Ishikawa (cell line): ENCODE data around the gene TGFBI.

Experiments used
- CEBPB ChIP-seq: IDR thresholded peaks from 2 replicates; pipeline ENCODE4 v1.6.1; 2012
- CREB1 ChIP-seq: IDR thresholded peaks from 2 replicates; pipeline ENCODE4 v1.6.1; 2012; ENCODE audit warnings: low read depth
- EGR1 ChIP-seq: IDR thresholded peaks from 2 replicates; pipeline ENCODE4 v1.6.1; 2012
- EP300 ChIP-seq: IDR thresholded peaks from 2 replicates; pipeline ENCODE4 v1.6.1; 2012; ENCODE audit warnings: borderline replicate concordance
- FOXM1 ChIP-seq: IDR thresholded peaks from 2 replicates; pipeline ENCODE4 v1.6.1; 2012; ENCODE audit warnings: low read depth, borderline replicate concordance
- NFIC ChIP-seq: IDR thresholded peaks from 2 replicates; pipeline ENCODE4 v1.6.1; 2012
- RAD21 ChIP-seq: IDR thresholded peaks from 2 replicates; pipeline ENCODE4 v1.6.1; 2012; ENCODE audit warnings: low read depth
- TAF1 ChIP-seq: IDR thresholded peaks from 2 replicates; pipeline ENCODE4 v1.6.1; 2012; ENCODE audit warnings: low read depth, mild to moderate bottlenecking
- TCF12 ChIP-seq: IDR thresholded peaks from 2 replicates; pipeline ENCODE4 v1.6.1; 2012; ENCODE audit warnings: low read depth
- TEAD4 ChIP-seq: IDR thresholded peaks from 2 replicates; pipeline ENCODE4 v1.6.1; 2012
- YY1 ChIP-seq: IDR thresholded peaks from 2 replicates; pipeline ENCODE4 v1.6.1; 2012; ENCODE audit warnings: low read depth
- ZBTB7A ChIP-seq: IDR thresholded peaks from 2 replicates; pipeline ENCODE4 v1.6.1; 2012; ENCODE audit warnings: low read depth
- TF ChIP-seq, protein P1 (sequence below): IDR thresholded peaks from 2 replicates; pipeline ENCODE4 v1.6.1; 2012
- TF ChIP-seq, protein P2 (sequence below): IDR thresholded peaks from 2 replicates; pipeline ENCODE4 v1.6.1; 2012
- TF ChIP-seq, protein P3 (sequence below): IDR thresholded peaks from 2 replicates; pipeline ENCODE4 v1.6.1; 2012; ENCODE audit warnings: low read depth, mild to moderate bottlenecking

Gene TGFBI

GRCh38 chr5:136040746-136041415 lies 12.1 kb downstream of the TGFBI start:
- TF ChIP-seq NFIC (peak; percentile 64), ZBTB7A (no peak), EP300 (peak; percentile 40; the same call in 1 of the 2 replicates)
- TF ChIP-seq, protein P1, sequence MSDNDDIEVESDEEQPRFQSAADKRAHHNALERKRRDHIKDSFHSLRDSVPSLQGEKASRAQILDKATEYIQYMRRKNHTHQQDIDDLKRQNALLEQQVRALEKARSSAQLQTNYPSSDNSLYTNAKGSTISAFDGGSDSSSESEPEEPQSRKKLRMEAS, result peak; percentile 92
- TF ChIP-seq, protein P2, sequence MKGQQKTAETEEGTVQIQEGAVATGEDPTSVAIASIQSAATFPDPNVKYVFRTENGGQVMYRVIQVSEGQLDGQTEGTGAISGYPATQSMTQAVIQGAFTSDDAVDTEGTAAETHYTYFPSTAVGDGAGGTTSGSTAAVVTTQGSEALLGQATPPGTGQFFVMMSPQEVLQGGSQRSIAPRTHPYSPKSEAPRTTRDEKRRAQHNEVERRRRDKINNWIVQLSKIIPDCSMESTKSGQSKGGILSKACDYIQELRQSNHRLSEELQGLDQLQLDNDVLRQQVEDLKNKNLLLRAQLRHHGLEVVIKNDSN, result 0 out of 2 replicates have a peak, but pooled peaks have one; percentile 15

- TF ChIP-seq TCF12 (no peak), TEAD4 (no peak), RAD21 (no peak), EGR1 (no peak), EP300 (no peak), ZBTB7A (no peak), CEBPB (no peak), NFIC (no peak), YY1 (no peak), TAF1 (no peak), FOXM1 (no peak)
- TF ChIP-seq, protein P3, sequence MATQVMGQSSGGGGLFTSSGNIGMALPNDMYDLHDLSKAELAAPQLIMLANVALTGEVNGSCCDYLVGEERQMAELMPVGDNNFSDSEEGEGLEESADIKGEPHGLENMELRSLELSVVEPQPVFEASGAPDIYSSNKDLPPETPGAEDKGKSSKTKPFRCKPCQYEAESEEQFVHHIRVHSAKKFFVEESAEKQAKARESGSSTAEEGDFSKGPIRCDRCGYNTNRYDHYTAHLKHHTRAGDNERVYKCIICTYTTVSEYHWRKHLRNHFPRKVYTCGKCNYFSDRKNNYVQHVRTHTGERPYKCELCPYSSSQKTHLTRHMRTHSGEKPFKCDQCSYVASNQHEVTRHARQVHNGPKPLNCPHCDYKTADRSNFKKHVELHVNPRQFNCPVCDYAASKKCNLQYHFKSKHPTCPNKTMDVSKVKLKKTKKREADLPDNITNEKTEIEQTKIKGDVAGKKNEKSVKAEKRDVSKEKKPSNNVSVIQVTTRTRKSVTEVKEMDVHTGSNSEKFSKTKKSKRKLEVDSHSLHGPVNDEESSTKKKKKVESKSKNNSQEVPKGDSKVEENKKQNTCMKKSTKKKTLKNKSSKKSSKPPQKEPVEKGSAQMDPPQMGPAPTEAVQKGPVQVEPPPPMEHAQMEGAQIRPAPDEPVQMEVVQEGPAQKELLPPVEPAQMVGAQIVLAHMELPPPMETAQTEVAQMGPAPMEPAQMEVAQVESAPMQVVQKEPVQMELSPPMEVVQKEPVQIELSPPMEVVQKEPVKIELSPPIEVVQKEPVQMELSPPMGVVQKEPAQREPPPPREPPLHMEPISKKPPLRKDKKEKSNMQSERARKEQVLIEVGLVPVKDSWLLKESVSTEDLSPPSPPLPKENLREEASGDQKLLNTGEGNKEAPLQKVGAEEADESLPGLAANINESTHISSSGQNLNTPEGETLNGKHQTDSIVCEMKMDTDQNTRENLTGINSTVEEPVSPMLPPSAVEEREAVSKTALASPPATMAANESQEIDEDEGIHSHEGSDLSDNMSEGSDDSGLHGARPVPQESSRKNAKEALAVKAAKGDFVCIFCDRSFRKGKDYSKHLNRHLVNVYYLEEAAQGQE, result no peak
- TF ChIP-seq, protein P1, result no peak
- TF ChIP-seq, protein P2, result no peak
Measured at GRCh38 chr5:136042156-136042555, 13.4 kb downstream of the TGFBI start.

GRCh38 chr5:136042665-136043121 lies 13.9 kb downstream of the TGFBI start:
- TF ChIP-seq RAD21 (no peak), CREB1 (no peak)

- TF ChIP-seq TCF12 (no peak), EGR1 (no peak), TEAD4 (no peak), RAD21 (no peak), ZBTB7A (no peak), EP300 (no peak), TAF1 (no peak), CEBPB (no peak), CREB1 (no peak)
- TF ChIP-seq, protein P3, result no peak
- TF ChIP-seq, protein P1, result no peak
Measured at GRCh38 chr5:136043551-136043950, 14.8 kb downstream of the TGFBI start.

GRCh38 chr5:136043968-136044610 lies 15.3 kb downstream of the TGFBI start:
- TF ChIP-seq, protein P3, result no peak
